H1 (cell line): ENCODE results near the gene RNF8. TPM values are rescaled to one million over a fixed set of nuclear protein-coding genes. Genes with fewer than 3 reads are reported as not detected.

Experiments
- ATF3 ChIP-seq: IDR thresholded peaks from 2 replicates; pipeline ENCODE4 v1.6.1; 2011; ENCODE audit warnings: low read depth, mild to moderate bottlenecking, low read length; ENCODE audit not compliant: insufficient read depth
- polyA plus RNA-seq, 7 experiments: library from polyadenylated mRNA; depleted of rRNA in 3 of 7; stranded (reverse) in 5 of 7; unstranded in 2 of 7; fragments of >200 nt in 5 of 7; fragments of 200-250 nt in 2 of 7; gene quantifications; 1 replicate in 5 of 7; 2 replicates in 1 of 7; 4 replicates in 1 of 7; pipeline versions ENCODE4 v1.2.1 to v1.2.3, GENCODE V29; 2011 to 2013; ENCODE audit warnings: missing spikeins in 2 of 7, mixed read lengths in 2 of 7
- total RNA-seq: library from RNA; stranded (reverse); fragmentation: NEBNext Ultra II Directional; extraction: Animal tissue kit (Norgen Biotek cat#: 25700); gene quantifications from 2 replicates; pipeline ENCODE4 v1.2.1, GENCODE V29; 2021

The RNF8 gene
- total and polyA plus RNA-seq, 2 of the 8 experiments (the other 6 are each of a cell fraction or from before 2014, with no cell fraction given), result 20.3 to 44.7 TPM

GRCh38 chr6:37352384-37352783, 1.4 kb upstream of the RNF8 start (continued):
- TF ChIP-seq ATF3, result no peak
